GM12874 (cell line): ENCODE data around the gene MLH1.

ENCODE experiments used
- CTCF ChIP-seq: IDR thresholded peaks from 2 replicates; pipeline ENCODE4 v1.5.1; 2011; ENCODE audit warnings: low read depth, mild to moderate bottlenecking, control low read depth, low read length, moderate library complexity; ENCODE audit not compliant: insufficient read depth

Gene MLH1

GRCh38 chr3:37097776-37098175, 104.5 kb downstream of the MLH1 start:
- TF ChIP-seq CTCF = no peak

GRCh38 chr3:37098884-37099283, 105.6 kb downstream of the MLH1 start:
- no peak for TF ChIP-seq CTCF

GRCh38 chr3:37099469-37099868, 106.2 kb downstream of the MLH1 start:
- TF ChIP-seq CTCF = no peak

GRCh38 chr3:37100411-37100810, 107.1 kb downstream of the MLH1 start:
- no peak for TF ChIP-seq CTCF
